Suprapubic skin (tissue), 4 donors: ENCODE data around the gene NAIF1.

Experiments used
- CTCF ChIP-seq, 2 donors: fragments of 200-600 bp in 1 of 2; fragments of 450-650 bp in 1 of 2; sonication (generic) in 1 of 2; IDR thresholded peaks; one replicate each; pipeline ENCODE4 v1.5.1; 2016 to 2019; ENCODE audit warnings: antibody characterized with exemption in 2 of 2, mild to moderate bottlenecking in 1 of 2, moderate library complexity in 1 of 2
- EP300 ChIP-seq: sonication (generic); formaldehyde crosslinking; IDR thresholded peaks from one replicate; pipeline ENCODE4 v1.6.1; 2017; ENCODE audit warnings: antibody characterized with exemption
- POLR2A ChIP-seq, 2 donors: fragments of 450-650 bp; IDR thresholded peaks; one replicate each; pipeline ENCODE4 v1.6.1; 2017; ENCODE audit warnings: antibody characterized with exemption in 2 of 2, mild to moderate bottlenecking in 2 of 2, moderate library complexity in 2 of 2
- POLR2AphosphoS5 ChIP-seq, 3 donors: sonication (generic); formaldehyde crosslinking; IDR thresholded peaks; one replicate each; pipeline ENCODE4 v1.6.1; 2017; ENCODE audit warnings: antibody characterized with exemption in 3 of 3

GRCh38 chr9:128101231-128101661 lies 34.1 kb upstream of the NAIF1 start:
- TF ChIP-seq POLR2AphosphoS5 (IDR thresholded peaks at IDR 0.05) (no peak), CTCF (IDR thresholded peaks at IDR 0.05) (no peak), EP300 (no peak), POLR2A (IDR thresholded peaks at IDR 0.05) (no peak)
